ENCODE data around the gene NCLN.
"Not testable (repeated sequence)": the region's sequence is repeated elsewhere in the genome, so short reads cannot be mapped to it uniquely, and the experiment has no call there.

Gene NCLN

GRCh38 chr19:3198901-3199700 is 13.4 kb downstream of the NCLN start:
- DNase-seq (ENCODE audit: low read depth in 3 of 3) = no peak

- no peak for DNase-seq (ENCODE audit: low read depth in 3 of 3)
These were observed 15.5 kb downstream of the NCLN start for GRCh38 chr19:3201072-3201700.

DNA sequence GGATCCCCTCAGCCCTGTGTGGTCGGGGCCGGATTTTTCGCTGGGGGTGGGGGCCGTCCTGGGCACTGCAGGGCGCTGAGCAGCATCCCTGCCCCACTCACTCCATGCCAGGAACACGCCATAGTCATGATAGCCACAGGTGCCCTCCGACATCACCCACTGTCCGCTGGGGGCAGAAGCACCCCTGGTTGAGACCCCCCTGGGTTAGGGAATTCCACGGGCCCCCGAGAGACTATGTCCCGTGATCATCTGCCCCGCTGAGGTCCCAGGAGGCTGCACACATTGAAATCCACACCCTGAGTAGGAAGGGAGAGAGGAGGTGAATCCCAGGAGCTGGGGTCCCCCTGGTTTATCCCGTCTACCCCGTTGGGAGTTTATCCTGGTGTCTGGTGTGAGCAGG is 16.2 kb downstream of the NCLN start:
- DNase-seq (ENCODE audit: low read depth in 3 of 3) = no peak

DNA sequence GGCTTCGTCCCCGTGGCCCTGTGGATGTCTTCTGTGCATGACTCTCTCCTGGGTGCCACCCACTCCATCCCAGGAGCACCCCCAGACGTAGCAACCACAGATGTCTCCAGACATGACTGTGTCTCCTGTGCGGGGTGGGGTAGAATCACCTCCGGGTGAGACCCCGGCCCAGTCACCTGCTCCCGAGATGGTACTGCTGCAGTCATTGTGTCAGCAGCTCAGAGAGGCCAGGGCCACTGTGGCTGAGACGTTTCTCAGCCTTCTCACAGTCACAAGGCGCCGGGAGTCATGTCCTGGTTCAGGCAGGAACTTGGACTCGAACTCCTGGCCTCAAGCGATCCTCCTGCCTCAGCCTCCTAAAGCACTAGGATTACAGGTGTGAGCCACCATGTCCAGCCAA is 16.6 kb downstream of the NCLN start:
- no peak for DNase-seq (ENCODE audit: low read depth in 3 of 3)

GRCh38 chr19:3202895-3203294 is 17.2 kb downstream of the NCLN start:
- not testable (repeated sequence) for DNase-seq (ENCODE audit: low read depth in 3 of 3)

- no peak for DNase-seq (ENCODE audit: low read depth in 3 of 3)
These were observed 18.3 kb downstream of the NCLN start for GRCh38 chr19:3203805-3204645.

DNA sequence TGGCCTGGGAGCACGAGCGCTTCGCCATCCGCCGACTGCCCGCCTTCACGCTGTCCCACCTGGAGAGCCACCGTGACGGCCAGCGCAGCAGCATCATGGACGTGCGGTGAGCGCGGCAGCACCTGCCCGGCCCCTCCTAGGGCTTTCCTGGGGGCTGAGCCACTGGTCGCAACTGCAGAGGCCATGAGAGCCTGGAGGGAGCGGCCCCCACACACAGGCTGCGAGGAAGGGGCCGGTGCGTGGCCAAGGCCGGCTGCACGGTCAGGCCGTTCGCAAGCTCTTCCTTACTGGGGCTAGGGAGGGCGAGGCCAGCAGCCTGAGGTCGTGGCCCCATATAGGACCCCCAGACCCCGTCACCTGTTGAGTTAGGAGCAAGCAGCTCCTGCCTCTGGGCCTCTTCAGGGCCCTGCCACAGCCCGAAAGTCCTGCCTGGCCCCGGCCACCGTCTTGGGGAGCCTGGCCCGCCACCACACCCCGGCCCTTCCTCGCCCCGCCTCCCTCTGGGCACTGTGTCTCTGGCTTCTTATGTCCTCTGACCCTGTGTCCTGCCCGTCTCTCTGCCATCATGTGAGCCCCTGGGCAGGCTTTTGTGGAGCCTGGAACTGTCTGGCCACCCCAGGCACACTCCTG is 19.0 kb downstream of the NCLN start:
- DNase-seq (ENCODE audit: low read depth in 3 of 3) = no peak

DNA sequence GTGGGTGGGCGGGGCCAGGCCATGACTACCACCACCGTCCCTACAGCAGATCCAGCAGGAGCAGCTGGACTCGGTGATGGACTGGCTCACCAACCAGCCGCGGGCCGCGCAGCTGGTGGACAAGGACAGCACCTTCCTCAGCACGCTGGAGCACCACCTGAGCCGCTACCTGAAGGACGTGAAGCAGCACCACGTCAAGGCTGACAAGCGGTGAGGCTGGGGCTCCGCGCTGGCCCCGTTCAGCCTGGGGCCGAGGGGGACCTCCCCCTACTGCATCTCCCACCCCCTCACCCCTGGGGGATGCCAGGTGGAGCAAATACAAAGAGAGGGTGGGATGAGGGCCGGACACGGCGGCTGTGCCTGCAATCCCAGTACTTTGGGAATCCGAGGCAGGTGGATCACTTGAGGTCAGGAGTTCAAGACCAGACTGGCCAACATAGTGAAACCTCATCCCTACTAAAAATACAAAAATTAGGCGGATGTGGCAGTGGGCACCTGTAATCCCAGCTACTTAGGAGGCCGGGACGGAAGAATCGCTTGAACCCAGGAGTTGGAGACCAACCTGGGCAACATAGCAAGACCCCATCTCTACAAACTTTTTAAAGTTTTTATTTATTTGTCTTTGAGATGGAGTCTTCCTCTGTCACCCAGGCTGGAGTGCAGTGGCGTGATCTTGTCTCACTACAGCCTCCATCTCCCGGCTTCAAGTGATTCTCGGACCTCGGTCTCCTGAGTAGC is 20.7 kb downstream of the NCLN start:
- no peak for DNase-seq (ENCODE audit: low read depth in 3 of 3)

- DNase-seq (ENCODE audit: low read depth in 3 of 3) = no peak
These were observed 21.9 kb downstream of the NCLN start for GRCh38 chr19:3207461-3208242.

DNA sequence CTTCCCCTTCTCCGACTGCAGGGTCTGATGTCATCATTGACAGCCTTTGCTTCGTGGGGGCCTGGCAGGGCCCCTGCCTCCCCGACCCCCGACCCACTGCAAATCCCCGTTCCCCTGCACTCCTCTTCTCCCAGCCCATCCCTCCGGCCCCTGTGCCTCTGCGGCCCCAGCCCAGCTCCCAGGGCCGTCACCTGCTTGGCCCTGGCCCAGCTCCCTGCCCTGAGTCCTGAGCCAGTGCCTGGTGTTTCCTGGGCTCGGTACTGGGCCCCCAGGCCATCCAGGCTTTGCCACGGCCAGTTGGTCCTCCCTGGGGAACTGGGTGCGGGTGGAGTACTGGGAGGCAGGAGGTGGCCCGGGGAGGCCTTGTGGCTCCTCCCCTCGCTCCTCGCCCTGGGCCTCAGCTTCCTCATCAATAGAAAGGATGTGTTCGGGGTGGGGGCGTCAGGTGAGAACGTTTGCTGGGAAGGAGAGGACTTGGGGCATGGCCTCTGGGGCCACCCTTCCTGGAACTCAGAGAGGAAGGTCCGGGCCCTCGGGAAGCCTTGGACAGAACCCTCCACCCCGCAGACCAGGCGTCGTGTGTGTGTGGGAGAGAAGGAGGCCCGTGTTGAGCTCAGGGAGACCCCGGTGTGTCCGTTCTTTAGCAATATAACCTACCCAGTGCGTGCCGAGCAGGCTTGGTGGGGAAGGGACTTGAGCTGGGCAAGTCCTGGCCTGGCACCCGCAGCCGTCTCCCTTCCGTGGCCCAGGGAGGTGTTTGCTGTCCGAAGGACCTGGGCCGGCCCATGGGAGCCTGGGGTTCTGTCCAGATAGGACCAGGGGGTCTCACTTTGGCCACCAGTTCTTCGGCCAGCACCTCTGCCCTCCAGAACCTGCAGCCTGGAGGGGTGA is 22.8 kb downstream of the NCLN start:
- no peak for DNase-seq (ENCODE audit: low read depth in 3 of 3)

DNA sequence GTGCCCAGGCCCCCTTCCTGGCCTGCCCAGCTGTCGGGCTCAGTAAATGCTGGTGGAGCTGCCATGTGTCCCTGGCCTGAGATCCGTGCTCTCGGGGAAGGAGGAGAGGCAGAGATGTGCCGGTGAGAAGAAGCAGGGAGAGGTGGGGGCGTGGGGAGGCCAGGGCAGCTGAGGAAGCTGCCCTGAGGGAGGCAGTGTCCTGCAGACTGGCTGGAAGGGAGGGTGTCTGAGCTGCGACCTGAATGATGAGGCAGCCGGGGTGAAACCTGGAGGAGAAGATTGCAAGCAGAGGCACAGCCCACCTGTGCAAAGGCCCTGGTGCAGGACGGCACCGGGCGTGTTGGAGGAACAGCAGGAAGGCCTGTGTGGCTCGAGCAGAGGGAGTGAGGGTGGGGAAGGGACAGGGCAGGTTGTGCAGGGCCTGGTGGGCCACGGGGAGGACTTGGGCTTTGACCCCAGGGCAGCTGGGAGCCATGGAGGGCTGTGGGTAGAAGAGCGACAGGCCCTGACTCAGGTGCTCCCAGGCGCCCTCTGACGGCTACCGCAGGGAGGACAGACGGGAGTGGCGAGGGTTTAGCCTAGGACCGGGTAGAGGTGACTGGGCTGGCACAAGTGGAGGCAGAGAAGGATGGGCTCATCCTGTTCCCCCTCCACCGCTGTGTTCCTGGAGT is 24.8 kb downstream of the NCLN start:
- peak; percentile 53 to 56 (median 55) for DNase-seq (ENCODE audit: low read depth in 3 of 3)

- DNase-seq (ENCODE audit: low read depth in 3 of 3) = no peak
These were observed 25.5 kb downstream of the NCLN start for GRCh38 chr19:3211191-3211590.

DNA sequence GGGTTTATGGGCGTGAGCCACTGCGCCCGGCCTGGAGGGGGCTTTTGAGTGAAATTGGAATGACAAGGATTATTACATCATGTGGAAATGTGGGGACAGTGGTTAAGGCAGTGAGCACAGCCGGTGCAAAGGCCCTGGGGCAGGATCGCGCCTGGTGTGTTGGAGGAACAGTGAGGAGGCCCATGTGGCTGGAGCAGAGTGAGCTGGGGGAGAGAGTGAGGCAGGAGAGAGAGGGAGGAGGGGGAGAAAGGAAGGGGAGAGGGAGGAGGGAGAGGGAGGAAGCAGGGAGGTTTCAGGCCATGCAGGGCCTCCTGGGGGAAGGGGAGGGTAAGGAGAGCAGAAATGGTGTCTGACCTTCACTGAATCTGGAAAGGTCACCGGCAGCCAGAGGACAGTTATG is 27.4 kb downstream of the NCLN start:
- no peak for DNase-seq (ENCODE audit: low read depth in 3 of 3)

DNA sequence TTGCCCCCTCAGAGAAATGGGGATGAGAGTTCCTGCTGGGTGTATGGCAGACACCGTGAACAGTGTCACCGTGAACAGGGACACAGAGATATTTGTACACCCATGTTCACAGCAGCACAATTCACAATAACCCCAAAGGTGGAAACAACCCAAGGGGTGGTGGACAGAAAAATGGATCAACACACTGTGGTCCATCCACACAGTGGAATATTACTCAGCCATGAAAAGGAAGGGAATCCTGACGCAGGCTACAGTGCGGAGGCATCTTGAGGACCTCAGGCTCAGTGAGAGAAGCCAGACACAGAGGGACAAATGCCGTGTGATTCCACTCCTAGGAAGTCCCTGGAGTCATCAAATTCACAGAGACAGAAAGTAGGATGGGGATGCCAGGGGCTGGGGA is 31.1 kb downstream of the NCLN start:
- DNase-seq (ENCODE audit: low read depth in 3 of 3) = no peak

DNA sequence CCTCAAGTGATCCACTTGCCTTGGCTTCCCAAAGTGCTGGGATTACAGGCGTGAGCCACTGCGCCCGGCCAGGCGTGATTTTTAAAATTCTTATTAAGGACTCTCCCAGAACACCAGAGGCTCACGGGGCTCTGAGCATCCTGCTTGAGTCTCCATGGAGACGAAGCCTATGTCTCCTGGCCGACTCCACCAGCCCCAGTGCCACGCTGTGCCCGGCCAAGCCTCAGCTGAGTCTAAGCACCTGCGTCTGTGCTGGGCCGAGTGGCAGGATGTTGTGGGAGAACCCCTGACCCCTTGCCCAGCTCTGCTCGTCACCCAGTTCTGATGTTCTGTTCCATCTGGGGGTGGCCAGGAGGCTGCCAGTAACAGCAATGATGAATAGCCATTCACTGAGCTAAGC is 34.8 kb downstream of the NCLN start:
- no peak for DNase-seq (ENCODE audit: low read depth in 3 of 3)

DNA sequence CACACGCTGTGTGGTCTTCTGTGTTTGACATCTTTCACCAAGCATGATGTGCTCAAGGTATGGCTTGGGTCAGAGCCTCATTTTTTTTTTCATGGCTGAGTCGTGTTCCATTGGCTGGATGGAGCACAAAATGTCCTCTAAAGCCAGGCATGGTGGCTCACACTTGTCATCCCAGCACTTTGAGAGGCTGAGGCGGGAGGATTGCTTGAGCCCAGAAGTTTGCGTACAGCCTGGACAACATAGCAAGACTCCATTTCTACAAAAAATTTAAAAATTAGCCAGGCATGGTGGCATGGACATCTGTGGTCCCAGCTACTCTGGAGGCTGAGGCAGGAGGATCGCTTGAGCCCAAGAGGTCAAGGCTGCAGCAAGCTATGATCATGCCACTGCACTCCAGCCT is 35.8 kb downstream of the NCLN start:
- DNase-seq (ENCODE audit: low read depth in 3 of 3) = not testable (repeated sequence)

DNA sequence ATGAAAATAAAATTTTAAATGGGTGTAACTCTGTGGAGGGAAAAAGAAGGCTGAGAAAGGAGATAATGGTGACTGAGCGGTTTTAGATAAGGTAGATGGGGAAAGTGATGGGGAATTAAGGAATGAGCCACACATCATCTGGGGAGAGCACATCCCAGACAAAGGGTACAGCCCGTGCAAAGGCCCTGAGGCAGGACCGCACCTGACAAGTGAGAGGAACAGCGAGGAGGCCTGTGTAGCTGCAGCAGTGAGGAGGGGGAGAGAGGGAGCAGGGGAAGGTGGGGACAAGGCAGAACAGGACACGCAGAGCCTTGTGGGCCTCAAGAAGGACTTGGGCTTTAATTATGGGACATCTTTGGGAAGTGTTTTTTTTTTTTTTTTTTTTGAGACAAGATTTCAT is 37.0 kb downstream of the NCLN start:
- DNase-seq (ENCODE audit: low read depth in 3 of 3) = no peak

GRCh38 chr19:3224346-3225168 is 38.8 kb downstream of the NCLN start, which contains the start of gene CELF5:
TSS of gene CELF5 (plus strand) at chr19:3224661. CDS start at chr19:3224740, 79 bp downstream.
- peak; percentile 27 to 52 (median 42) for DNase-seq (ENCODE audit: low read depth in 3 of 3)
